Left colon (tissue), 2 donors: ENCODE results near the gene CD63. TPM values are rescaled to one million over a fixed set of nuclear protein-coding genes. Genes with fewer than 3 reads are reported as not detected.

Experiments
- ATAC-seq: fragments of 200-7000 bp; cut with Tn5 transposase; one replicate; pipeline ENCODE4 v1.9.1; 2020; ENCODE audit warnings: mild to moderate bottlenecking, moderate library complexity
- DNase-seq, 2 donors: peaks; one replicate each; pipeline ENCODE4 v3.0.0-alpha.2; 2020
- intact Hi-C, 2 donors: fragments of 100-400 bp; cut with DNase I in 1 of 2; cut with micrococcal nuclease in 1 of 2; formaldehyde crosslinking; loops; one replicate each; pipeline versions ENCODE4 v1.11.2 to v1.14.0; 2022; cut with DNase I, micrococcal nuclease
- total RNA-seq, 2 donors: library from RNA; stranded (reverse); fragmentation: NEBNext Ultra II Directional; extraction: Animal tissue kit (Norgen Biotek cat#: 25700); gene quantifications; one replicate each; pipeline ENCODE4 v1.2.1, GENCODE V29; 2021
- donor health status: DM: no; HTN: no; CAD: no.
- donor health status: DM: yes; HTN: yes; CAD: no.

Gene CD63
- total RNA-seq, 2 donors from 2014 or later = 1,137 to 1,252 TPM

- no peak for ATAC-seq
- no peak for DNase-seq
- intact Hi-C loops = no loop called here
These were observed 16.8 kb downstream of the CD63 start for GRCh38 chr12:55711786-55712553.

DNA sequence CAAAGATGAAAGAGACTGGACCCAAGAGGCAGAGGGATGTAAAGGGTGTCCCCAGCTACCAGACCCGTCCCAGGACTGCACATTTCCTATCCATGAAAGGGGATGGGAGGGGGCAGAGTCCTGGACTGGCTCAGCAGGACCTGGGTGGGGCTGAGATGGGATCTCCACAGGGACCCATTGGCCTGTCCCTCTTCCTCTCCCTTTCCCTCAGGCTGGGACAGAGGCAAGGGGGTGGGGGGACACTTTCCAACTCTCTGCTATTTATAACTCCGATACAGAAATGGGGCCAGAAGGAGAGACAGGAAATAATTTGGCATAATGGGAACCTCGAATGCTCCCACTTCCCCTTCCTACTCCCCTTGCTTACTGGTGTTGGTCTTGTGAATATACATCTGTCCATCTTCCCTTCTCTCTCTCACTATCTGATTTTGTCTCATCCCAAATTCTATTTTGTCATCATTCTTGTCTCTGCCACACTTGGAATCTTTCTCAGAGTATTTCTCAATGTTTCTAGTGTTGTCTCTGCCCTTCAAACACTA is 20.0 kb downstream of the CD63 start:
- intact Hi-C loops = no loop called here
- ATAC-seq (peak; percentile 20), DNase-seq (no peak)

GRCh38 chr12:55707841-55708694 is 20.7 kb downstream of the CD63 start, which contains the start of gene ITGA7:
Gene ITGA7 (minus strand): TSS chr12:55707904. CDS start chr12:55707682, 222 bp downstream.
- DNase-seq = peak; percentile 78
- intact Hi-C loops = no loop called here
- ATAC-seq = peak; percentile 79

GRCh38 chr12:55707219-55707671 is 21.6 kb downstream of the CD63 start:
- DNase-seq = no peak
- intact Hi-C loops = no loop called here

GRCh38 chr12:55706568-55707218 is 22.1 kb downstream of the CD63 start:
- ATAC-seq (no peak), DNase-seq (no peak)
- intact Hi-C loops = no loop called here

More at GRCh38 chr12:55707219-55707671, 21.6 kb downstream of the CD63 start:
- ATAC-seq = no peak

- no peak for DNase-seq
- intact Hi-C loops = no loop called here
- peak; percentile 33 for ATAC-seq
These were observed 22.9 kb downstream of the CD63 start for GRCh38 chr12:55705782-55706402.

GRCh38 chr12:55704824-55705718 is 23.7 kb downstream of the CD63 start:
- DNase-seq = no peak
- ATAC-seq = no peak
- intact Hi-C loops = no loop called here

- ATAC-seq = no peak
- no peak for DNase-seq
- intact Hi-C loops = no loop called here
These were observed 24.7 kb downstream of the CD63 start for GRCh38 chr12:55703901-55704761.

- intact Hi-C loops = no loop called here
- no peak for ATAC-seq
- peak in 1 of 2 donors; percentile 68 for DNase-seq
These were observed 25.5 kb downstream of the CD63 start for GRCh38 chr12:55703288-55703687.

- intact Hi-C loops = no loop called here
- ATAC-seq = no peak
- no peak for DNase-seq
These were observed 25.9 kb downstream of the CD63 start for GRCh38 chr12:55702861-55703260.

DNA sequence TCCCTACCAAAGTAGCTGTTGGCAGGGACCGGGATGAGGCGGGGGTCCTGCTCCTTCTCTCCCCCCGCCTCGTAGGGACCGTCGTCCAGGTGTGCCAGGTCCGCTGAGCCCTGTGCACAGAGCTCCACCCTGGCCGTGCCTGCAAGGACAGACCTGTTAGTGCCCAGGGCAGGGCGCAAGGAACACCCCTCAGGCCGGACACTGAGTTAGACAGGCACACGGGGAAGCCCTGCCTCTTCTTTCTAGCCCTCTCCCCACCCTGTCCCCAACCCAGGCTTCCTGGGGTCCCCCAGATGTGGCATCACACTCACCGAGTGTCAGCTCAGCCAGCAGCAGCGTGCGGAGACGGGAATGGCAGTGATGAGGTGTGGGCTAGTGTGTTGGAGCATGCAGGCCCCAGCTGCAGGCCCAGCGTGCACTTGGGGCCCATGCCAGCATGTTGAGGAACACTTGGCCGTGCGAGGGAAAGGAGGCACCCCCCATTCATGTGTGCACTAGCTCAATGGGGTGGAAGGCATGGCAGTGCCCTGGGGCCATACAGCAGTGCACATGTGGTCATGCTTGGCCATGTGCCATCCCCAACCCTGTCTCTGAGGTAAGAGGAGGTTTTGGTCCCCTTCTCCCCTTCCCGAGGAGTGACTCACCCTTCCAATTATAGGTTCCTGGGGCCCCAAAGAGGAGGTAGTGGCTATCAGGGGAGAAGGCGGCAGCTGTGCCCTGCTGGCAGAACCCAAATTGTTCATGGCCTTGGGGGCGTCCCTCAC is 28.4 kb downstream of the CD63 start:
- ATAC-seq (no peak), DNase-seq (no peak)
- intact Hi-C loops = no loop called here

GRCh38 chr12:55699471-55700055 is 29.2 kb downstream of the CD63 start:
- ATAC-seq (no peak), DNase-seq (peak in 1 of 2 donors; percentile 8)
- intact Hi-C loops = no loop called here

DNA sequence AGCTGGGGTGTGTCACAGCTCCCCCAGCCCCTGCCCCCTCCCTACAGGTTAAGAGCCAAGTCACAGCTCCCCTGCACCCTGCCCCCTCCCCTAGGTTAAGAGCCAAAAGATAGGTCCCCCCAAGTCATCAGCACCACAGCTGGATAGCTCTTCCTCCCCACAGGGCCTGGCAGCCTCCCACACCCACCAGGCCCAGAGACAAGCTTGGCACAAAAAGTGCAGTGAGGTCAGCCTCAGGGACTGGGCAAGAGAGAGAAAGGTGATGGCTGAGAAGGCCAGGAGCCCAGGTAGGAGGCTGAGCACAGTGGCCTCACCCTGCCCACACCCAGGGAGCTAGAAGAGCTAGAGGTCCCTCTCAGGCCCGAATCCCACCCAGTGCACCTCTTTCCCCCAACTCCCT is 29.8 kb downstream of the CD63 start:
- intact Hi-C loops = no loop called here
- DNase-seq (no peak), ATAC-seq (no peak)

DNA sequence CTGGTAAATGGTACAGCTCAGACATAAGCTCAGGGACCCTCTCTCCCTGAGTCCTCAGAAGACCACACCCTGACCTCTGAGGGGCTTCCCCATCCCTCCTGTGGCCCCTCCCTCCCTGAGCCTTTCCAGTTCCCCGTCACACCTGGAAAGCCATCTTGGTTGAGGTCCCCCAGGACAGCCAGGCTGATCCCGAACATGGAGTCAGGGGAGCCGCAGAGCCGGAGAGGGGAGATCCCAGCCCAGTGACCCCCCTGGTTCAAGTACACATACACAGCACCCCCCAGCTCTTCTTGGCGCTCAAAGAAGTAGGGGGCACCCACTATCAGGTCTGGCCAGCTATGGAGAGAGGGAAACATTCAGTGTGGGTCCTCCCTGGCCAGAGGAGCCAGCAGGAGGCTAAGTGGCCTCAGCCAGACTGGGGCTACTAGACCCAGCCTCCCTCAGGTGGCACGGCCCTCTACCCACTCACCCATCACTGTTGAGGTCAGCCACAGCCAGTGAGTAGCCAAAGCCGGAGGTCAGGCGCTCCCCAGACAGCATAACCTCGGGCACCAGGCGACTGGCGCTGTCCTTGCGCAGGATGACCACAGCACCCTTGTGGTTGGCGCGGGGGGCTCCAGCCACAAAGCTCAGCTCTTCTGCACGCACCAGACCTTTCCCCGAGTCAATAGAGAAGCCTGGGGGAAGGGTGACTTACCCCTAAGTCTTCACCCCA is 30.4 kb downstream of the CD63 start:
- ATAC-seq = no peak
- intact Hi-C loops = no loop called here
- DNase-seq = peak in 1 of 2 donors; percentile 20

DNA sequence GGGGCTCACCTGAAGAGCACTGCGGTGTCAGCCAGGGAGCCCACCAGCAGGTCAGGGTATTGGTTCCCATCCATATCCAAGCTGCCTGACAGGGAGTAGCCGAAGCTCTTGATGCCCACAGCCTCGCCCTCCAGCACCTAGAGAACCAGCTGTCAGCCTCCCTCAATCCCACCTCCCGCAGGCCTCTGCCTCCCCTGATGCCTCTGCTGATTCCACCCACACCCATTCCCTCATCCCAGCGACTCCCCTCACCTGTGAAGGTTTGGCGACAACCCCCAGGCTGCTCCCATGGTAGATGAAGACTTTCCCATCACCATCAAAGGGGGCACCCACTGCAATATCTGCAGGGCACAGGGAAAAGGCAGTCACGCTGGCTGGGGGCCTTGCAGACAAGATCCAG is 31.1 kb downstream of the CD63 start:
- intact Hi-C loops = no loop called here
- DNase-seq (peak in 1 of 2 donors; percentile 13), ATAC-seq (no peak)
